GM19239 (cell line): ENCODE results near the gene OR7C2.
"Not testable (repeated sequence)": the region's sequence is repeated elsewhere in the genome, so short reads cannot be mapped to it uniquely, and the experiment has no call there.

Experiments used
- DNase-seq: peaks from one replicate; pipeline ENCODE4 v3.0.0; 2011; ENCODE audit warnings: low spot score; ENCODE audit not compliant: insufficient read length
- FAIRE-seq: peaks from 2 replicates; lab custom pipeline; 2011; peaks lifted over from hg19 to GRCh38; lab: Jason Lieb, UNC

OR7C2 gene

GRCh38 chr19:14941189-14941588 lies at the start of gene OR7C2:
OR7C2 (plus strand) TSS chr19:14941489; CDS start chr19:14941489, 0 bp downstream.
- FAIRE-seq, result no peak
- no peak for DNase-seq

GRCh38 chr19:14901675-14902260 lies 39.5 kb upstream of the OR7C2 start:
- FAIRE-seq (no peak), DNase-seq (no peak)

GRCh38 chr19:14906711-14907110 lies 34.6 kb upstream of the OR7C2 start:
- DNase-seq (no peak), FAIRE-seq (no peak)

GRCh38 chr19:14915116-14915515 lies 26.2 kb upstream of the OR7C2 start:
- FAIRE-seq (no peak), DNase-seq (no peak)

- FAIRE-seq, result no peak
Measured at GRCh38 chr19:14916848-14917247, 24.4 kb upstream of the OR7C2 start.

GRCh38 chr19:14933506-14933905 lies 7.8 kb upstream of the OR7C2 start:
- no peak for DNase-seq
- no peak for FAIRE-seq

More at GRCh38 chr19:14916848-14917247, 24.4 kb upstream of the OR7C2 start:
- no peak for DNase-seq

- no peak for FAIRE-seq
- no peak for DNase-seq
Measured at GRCh38 chr19:14940266-14940665, 1.0 kb upstream of the OR7C2 start.

- DNase-seq (no peak), FAIRE-seq (no peak)
Measured at GRCh38 chr19:14943601-14944000, 2.3 kb downstream of the OR7C2 start.

GRCh38 chr19:14944456-14944855 lies 3.2 kb downstream of the OR7C2 start:
- DNase-seq (no peak), FAIRE-seq (no peak)

- DNase-seq, FAIRE-seq: not testable (repeated sequence)
Measured at GRCh38 chr19:14949413-14949812, 8.1 kb downstream of the OR7C2 start.

- FAIRE-seq, result no peak
Measured at GRCh38 chr19:14949876-14950275, 8.6 kb downstream of the OR7C2 start.

GRCh38 chr19:14950421-14950820 lies 9.1 kb downstream of the OR7C2 start:
- no peak for DNase-seq
- FAIRE-seq, result no peak

More at GRCh38 chr19:14949876-14950275, 8.6 kb downstream of the OR7C2 start:
- no peak for DNase-seq

GRCh38 chr19:14952767-14953166 lies 11.5 kb downstream of the OR7C2 start:
- DNase-seq (no peak), FAIRE-seq (no peak)

- FAIRE-seq (no peak), DNase-seq (no peak)
Measured at GRCh38 chr19:14954071-14954655, 12.9 kb downstream of the OR7C2 start.

GRCh38 chr19:14957464-14957863 lies 16.2 kb downstream of the OR7C2 start:
- no peak for DNase-seq
- FAIRE-seq, result no peak

GRCh38 chr19:14959263-14959662 lies 18.0 kb downstream of the OR7C2 start:
- FAIRE-seq, result no peak

GRCh38 chr19:14961956-14962685 lies 20.8 kb downstream of the OR7C2 start:
- DNase-seq, result no peak
- no peak for FAIRE-seq

More at GRCh38 chr19:14959263-14959662, 18.0 kb downstream of the OR7C2 start:
- no peak for DNase-seq

- DNase-seq, result no peak
- FAIRE-seq, result no peak
Measured at GRCh38 chr19:14968247-14968646, 27.0 kb downstream of the OR7C2 start.

- DNase-seq (no peak), FAIRE-seq (no peak)
Measured at GRCh38 chr19:14971474-14971873, 30.2 kb downstream of the OR7C2 start.

GRCh38 chr19:14972676-14973075 lies 31.4 kb downstream of the OR7C2 start:
- FAIRE-seq (no peak), DNase-seq (no peak)

- FAIRE-seq (no peak), DNase-seq (no peak)
Measured at GRCh38 chr19:14974488-14974887, 33.2 kb downstream of the OR7C2 start.
